GM12865 (cell line): Measurements from ENCODE around the gene INPP5A.

Source experiments
- DNase-seq: peaks from one replicate; pipeline ENCODE4 v3.0.0; 2010; ENCODE audit warnings: low read depth
- H3K4me3 ChIP-seq: 2 replicates; pipeline ENCODE4 v1.5.1; 2011; ENCODE audit warnings: mild to moderate bottlenecking, low read depth, low read length, control low read depth
- TF ChIP-seq, protein P1 (sequence below): IDR thresholded peaks from 2 replicates; pipeline ENCODE4 v1.5.1; 2011; ENCODE audit warnings: low read length, control low read depth, low read depth, inconsistent platforms; ENCODE audit not compliant: insufficient read depth; ENCODE audit errors: missing control alignments

Gene INPP5A

DNA sequence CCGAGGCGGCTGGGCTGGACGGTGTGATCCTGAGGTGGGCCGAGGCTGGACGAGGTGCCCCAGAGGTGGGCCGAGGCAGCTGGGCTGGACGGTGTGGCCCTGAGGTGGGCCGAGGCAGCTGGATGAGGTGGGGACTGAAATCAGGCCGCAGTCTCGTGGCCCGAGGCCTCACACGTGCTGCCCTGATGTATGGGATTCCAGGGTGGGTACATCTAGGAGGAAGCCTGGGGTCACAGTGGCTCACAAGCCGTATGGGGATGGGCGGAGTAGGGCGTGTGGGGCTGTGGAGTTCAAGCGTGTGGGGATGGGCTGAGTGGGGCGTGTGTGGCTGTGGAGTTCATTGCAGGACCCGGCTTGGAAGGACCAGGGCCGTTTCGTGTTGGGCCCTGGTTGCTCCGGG is 260.8 kb downstream of the INPP5A start:
- TF ChIP-seq, protein P1, sequence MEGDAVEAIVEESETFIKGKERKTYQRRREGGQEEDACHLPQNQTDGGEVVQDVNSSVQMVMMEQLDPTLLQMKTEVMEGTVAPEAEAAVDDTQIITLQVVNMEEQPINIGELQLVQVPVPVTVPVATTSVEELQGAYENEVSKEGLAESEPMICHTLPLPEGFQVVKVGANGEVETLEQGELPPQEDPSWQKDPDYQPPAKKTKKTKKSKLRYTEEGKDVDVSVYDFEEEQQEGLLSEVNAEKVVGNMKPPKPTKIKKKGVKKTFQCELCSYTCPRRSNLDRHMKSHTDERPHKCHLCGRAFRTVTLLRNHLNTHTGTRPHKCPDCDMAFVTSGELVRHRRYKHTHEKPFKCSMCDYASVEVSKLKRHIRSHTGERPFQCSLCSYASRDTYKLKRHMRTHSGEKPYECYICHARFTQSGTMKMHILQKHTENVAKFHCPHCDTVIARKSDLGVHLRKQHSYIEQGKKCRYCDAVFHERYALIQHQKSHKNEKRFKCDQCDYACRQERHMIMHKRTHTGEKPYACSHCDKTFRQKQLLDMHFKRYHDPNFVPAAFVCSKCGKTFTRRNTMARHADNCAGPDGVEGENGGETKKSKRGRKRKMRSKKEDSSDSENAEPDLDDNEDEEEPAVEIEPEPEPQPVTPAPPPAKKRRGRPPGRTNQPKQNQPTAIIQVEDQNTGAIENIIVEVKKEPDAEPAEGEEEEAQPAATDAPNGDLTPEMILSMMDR: no peak
- H3K4me3 ChIP-seq: no peak overlapping the region
- no peak for DNase-seq

DNA sequence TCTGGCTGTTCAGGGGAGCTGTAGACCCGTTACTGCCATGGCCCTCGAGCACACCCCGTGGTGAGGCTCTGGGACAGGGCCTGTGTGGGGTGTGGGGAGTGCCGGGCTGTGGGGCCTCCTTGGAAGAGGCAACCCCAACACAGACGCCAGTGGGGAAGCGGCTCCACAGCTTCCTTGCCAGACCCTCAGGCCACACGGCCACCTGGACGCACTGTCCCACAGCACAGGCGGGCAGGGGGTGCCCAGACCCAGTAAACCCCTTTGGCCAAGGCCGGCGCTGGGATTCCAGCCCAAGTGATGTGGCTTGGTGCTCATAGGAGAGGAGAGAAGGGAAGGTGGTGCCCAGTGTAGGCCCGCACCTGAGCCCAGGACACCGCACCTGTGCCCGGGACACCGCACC is 261.3 kb downstream of the INPP5A start:
- no peak overlapping the region for H3K4me3 ChIP-seq
- TF ChIP-seq, protein P1: no peak
- DNase-seq: no peak

DNA sequence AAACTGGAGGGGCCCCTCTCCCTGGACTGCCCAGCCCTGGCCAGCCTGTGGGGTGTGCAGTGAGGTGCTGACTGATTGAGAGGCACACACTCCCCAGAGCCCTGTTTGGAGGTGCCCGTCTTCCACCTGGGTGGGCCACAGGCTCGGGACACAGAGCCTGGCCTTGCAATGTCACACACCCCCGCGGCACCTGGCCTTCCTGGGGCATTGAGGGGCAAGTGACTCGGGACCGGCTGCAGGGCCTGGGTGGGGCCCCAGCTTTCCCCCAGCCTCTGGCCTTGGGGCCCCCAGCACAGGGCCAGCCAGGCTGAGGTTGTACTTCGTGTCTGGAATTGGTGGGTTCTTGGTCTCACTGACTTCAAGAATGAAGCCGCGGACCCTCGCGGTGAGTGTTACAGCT is 262.3 kb downstream of the INPP5A start:
- TF ChIP-seq, protein P1: no peak
- no peak for DNase-seq
- H3K4me3 ChIP-seq: no peak overlapping the region

DNA sequence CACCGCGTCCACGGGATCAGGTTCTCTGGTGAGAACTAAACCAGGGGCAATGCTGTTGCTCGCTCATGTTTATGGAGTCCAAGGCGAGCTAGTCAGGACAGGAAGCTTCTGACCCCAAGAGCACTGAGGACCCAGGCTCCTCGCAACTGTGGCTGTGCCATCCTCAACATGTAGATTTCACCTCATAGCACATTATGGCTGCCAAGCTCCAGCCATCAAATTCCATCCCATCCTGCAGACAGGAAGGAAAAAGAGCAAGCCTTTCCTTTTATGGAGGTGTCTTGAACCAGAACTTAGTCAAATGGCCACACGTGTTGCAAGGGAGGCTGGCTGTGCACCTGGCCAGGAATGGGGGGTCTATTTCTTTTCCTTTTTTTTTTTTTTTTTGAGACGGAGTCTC is 264.5 kb downstream of the INPP5A start:
- H3K4me3 ChIP-seq: no peak overlapping the region
- no peak for DNase-seq
- TF ChIP-seq, protein P1: no peak

DNA sequence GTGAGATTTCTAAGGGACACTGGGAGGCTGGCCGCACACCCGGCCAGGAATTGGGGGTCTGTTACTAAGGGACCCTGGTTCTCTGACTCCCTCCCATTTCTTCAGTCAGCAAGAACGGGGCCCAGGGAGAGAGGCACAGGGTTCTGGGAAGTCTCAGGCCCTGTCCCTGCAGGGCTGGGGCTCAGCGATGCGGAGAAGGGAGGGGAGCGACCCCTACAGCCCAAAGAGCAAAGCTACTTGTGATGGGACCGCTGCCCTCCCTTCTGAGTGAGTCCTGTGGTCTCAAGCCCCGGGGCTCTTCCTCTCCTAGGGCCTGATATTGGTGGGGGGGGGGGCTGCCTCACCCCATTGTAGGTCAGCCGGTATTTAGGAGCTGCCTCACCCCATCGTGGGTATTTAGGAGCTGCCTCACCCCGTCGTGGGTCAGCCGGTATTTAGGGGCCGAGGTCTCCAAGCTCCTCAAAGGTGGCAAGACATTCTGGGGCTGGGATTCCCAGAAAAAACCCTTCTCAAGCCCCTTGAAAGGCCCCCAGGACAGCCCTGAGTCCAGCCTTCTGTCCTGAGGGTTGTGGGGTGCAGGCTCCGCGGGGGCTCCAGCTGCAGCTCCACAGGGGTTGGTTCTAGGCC is 265.2 kb downstream of the INPP5A start:
- TF ChIP-seq, protein P1: no peak
- no peak overlapping the region for H3K4me3 ChIP-seq
- no peak for DNase-seq

DNA sequence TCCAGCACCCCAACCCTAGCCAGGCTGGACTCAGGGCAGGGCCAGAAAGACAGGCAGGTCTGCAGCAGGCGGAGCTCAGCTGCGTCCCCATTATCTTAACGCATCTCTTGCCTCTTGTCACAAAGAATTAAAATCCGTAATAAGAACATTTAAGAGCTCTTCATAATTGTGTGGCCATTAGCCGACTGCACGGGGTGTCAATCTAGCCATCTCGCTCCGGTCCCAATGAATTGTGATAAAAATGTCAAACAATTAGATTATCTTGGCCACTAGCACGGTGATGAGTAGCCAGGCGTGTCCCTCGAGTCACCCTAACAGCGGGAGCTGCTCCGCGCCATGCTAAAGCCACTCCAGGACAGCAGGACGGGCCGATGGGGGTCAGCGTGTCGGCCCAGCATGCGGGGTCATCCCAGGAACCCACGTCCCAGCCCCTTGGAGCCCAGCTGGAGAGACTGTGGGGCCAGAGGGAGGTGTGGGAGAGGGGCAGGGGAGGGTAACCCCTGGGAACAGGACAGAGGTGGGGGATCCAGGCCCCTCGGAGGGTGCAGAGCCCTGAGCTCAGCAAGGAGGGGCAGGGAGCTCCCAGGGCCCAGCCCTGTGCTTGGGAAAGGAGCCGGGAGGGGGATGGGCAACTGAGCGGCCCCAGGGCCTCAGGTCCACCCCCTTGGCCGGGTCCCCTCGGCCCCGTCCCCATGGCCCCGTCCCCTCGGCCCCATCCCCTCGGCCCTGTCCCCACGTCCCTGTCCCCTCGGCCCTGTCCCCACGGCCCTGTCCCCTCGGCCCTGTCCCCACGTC is 266.0 kb downstream of the INPP5A start:
- H3K4me3 ChIP-seq: no peak overlapping the region
- DNase-seq: no peak
- TF ChIP-seq, protein P1: no peak
